Measurements from ENCODE around the gene FLVCR2. TPM values are rescaled to one million over a fixed set of nuclear protein-coding genes. Genes with fewer than 3 reads are reported as not detected.

FLVCR2 gene
- total RNA-seq, 4 donors from 2014 or later: 11.5 to 21.8 (median 12.3) TPM

GRCh38 chr14:75547552-75548250, 30.7 kb upstream of the FLVCR2 start:
- TF ChIP-seq CTCF (IDR thresholded peaks at IDR 0.05; ENCODE audit: low read depth): no peak

DNA sequence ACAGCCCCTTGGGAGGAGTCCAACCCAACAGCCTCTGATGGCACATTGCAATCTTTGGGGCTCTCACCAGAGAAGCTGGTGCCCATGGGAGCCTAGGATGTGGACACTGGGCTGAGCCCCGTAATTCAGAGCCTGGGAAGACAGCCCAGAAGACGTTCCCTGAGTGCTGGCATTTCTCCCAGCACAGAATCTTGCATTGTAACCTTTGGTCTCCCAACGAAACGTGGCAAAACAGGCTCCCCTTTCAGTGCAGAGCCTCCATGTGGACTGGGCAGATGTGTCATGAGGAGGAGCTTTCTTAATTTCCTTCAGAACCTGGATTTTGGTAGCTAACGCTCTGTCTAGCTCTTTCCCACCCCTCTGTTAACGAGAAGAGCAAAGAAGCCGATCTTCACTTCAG, 29.9 kb upstream of the FLVCR2 start:
- TF ChIP-seq CTCF (IDR thresholded peaks at IDR 0.05; ENCODE audit: low read depth): no peak

- TF ChIP-seq CTCF (IDR thresholded peaks at IDR 0.05; ENCODE audit: low read depth): no peak
Observed at GRCh38 chr14:75549169-75549568, 29.3 kb upstream of the FLVCR2 start.

DNA sequence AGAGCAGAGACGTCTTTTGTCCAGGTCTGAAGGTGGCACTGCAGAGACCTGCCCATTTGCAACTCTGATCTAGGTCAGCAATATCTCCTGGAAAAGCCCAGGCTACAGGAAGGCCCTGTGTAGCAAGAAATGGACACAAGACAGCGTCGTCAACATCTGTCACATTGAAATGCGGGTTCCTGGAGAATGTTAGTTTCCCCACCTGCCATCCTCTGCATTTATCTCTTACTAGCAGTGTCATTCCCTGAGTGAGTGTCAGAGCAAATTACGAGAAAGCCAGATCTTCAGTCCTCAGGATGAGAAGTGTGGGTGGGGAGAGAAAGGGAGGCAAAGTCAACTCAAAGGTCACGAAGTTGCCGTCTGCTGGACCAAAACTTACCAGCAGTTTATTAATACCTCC, 27.4 kb upstream of the FLVCR2 start:
- no peak for TF ChIP-seq CTCF (IDR thresholded peaks at IDR 0.05; ENCODE audit: low read depth)

- TF ChIP-seq CTCF (IDR thresholded peaks at IDR 0.05; ENCODE audit: low read depth): no peak
Observed at GRCh38 chr14:75553157-75553556, 25.3 kb upstream of the FLVCR2 start.

- no peak for TF ChIP-seq CTCF (IDR thresholded peaks at IDR 0.05; ENCODE audit: low read depth)
Observed at GRCh38 chr14:75553761-75554364, 24.6 kb upstream of the FLVCR2 start.

DNA sequence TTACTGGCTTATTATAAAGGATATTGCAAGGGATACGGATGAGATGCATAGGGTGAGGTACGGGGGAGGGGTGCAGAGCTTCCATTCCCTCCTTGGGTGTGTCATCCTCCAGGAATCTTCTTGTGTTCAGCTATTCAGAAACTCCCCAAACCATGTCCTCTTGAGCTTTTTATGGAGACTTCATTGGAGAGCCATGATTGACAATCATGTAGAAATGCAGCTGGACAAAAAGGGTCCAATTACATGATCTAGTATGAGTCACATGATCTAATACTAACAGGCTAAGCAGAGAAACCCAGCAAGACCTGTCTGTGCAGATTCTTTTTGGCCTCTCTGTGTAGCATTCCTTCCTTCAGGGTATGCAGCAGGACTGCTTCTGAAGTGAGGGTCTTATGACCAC, 23.9 kb upstream of the FLVCR2 start:
- TF ChIP-seq CTCF (IDR thresholded peaks at IDR 0.05; ENCODE audit: low read depth): no peak
